Hypothalamus (tissue), 51 donors: ENCODE results near the gene PUS10.
"Not testable (repeated sequence)": the region's sequence is repeated elsewhere in the genome, so short reads cannot be mapped to it uniquely, and the experiment has no call there.

ENCODE experiments used
- DNase-seq, 51 donors: peaks; one replicate each; lab custom pipeline; 2025; lab: John Stamatoyannopoulos, UW

PUS10 gene

GRCh38 chr2:61017556-61018317 is at the start of gene PUS10, which contains the start of gene PEX13:
Gene PUS10, minus strand, starts transcription at chr2:61018255. Its CDS starts 6,365 bp downstream, at chr2:61011890.
Gene PEX13, plus strand, starts transcription at chr2:61017720. Its CDS starts 40 bp downstream, at chr2:61017760.
- DNase-seq = peak in 50 of 51 donors; percentile 40 to 98 (median 80)

GRCh38 chr2:61065714-61066709 is 48.0 kb upstream of the PUS10 start, which contains the start of gene SANBR:
Gene SANBR, plus strand, starts transcription at chr2:61065871. Its CDS starts 4,480 bp downstream, at chr2:61070351.
- DNase-seq = peak; percentile 17 to 92 (median 77)

GRCh38 chr2:61059382-61059781 is 41.3 kb upstream of the PUS10 start:
- no peak for DNase-seq

GRCh38 chr2:61057562-61057961 is 39.5 kb upstream of the PUS10 start:
- DNase-seq = no peak

GRCh38 chr2:61055557-61055956 is 37.5 kb upstream of the PUS10 start:
- no peak for DNase-seq

GRCh38 chr2:61045999-61046398 is 27.9 kb upstream of the PUS10 start:
- DNase-seq = no peak

- DNase-seq = no peak
These were observed 27.2 kb upstream of the PUS10 start for GRCh38 chr2:61045226-61045625.

GRCh38 chr2:61044636-61045035 is 26.6 kb upstream of the PUS10 start:
- DNase-seq = no peak

- DNase-seq = no peak
These were observed 24.8 kb upstream of the PUS10 start for GRCh38 chr2:61042807-61043206.

GRCh38 chr2:61036643-61037042 is 18.6 kb upstream of the PUS10 start:
- DNase-seq = not testable (repeated sequence)

GRCh38 chr2:61034592-61034991 is 16.5 kb upstream of the PUS10 start:
- DNase-seq = not testable (repeated sequence)

- no peak for DNase-seq
These were observed 11.5 kb upstream of the PUS10 start for GRCh38 chr2:61029533-61029932.

- no peak for DNase-seq
These were observed 5.6 kb upstream of the PUS10 start for GRCh38 chr2:61023670-61024069.

- no peak for DNase-seq
These were observed 3.2 kb upstream of the PUS10 start for GRCh38 chr2:61021228-61021660.

- no peak for DNase-seq
These were observed 743 bp upstream of the PUS10 start for GRCh38 chr2:61018798-61019197.

- peak in 2 of 51 donors; percentile 6 to 55 for DNase-seq
These were observed 282 bp upstream of the PUS10 start for GRCh38 chr2:61018318-61018755.

- peak in 50 of 51 donors; percentile 40 to 98 (median 80) for DNase-seq
These were observed 976 bp downstream of the PUS10 start for GRCh38 chr2:61017003-61017555.

GRCh38 chr2:61016392-61017002 is 1.6 kb downstream of the PUS10 start:
- peak in 1 of 51 donors; percentile 26 for DNase-seq

GRCh38 chr2:61015976-61016375 is 2.1 kb downstream of the PUS10 start:
- DNase-seq = no peak

- no peak for DNase-seq
These were observed 3.3 kb downstream of the PUS10 start for GRCh38 chr2:61014763-61015162.
